NOMO-1 treated with DMSO at 0.1 percent for 48 hours (cell line): ENCODE data around the gene MRPL54.
"Not testable (repeated sequence)": the region's sequence is repeated elsewhere in the genome, so short reads cannot be mapped to it uniquely, and the experiment has no call there.

ENCODE experiments used
- DNase-seq: peaks from one replicate; lab custom pipeline; 2025; ENCODE audit not compliant: unreplicated experiment; lab: John Stamatoyannopoulos, UW

Gene MRPL54

DNA sequence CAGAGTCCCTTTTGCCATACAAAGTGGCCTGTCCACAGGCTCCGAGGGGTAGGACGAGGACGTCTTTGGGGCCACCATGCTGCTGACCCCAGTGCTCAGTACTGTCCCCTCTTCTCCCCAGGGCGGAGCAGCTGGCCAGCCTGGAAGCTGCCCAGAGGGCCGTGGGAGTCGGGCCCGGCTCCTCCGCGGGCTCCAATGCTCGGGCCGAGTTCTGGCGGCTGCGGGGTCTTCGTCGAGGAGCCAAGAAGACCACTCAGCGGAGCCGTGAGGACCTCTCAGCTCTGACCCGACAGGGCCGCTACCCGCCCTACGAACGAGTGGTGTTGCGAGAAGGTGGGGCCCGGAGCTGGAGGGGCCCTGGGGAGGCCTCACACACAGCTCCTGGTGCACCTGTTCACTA, 22.1 kb upstream of the MRPL54 start:
- no peak for DNase-seq

DNA sequence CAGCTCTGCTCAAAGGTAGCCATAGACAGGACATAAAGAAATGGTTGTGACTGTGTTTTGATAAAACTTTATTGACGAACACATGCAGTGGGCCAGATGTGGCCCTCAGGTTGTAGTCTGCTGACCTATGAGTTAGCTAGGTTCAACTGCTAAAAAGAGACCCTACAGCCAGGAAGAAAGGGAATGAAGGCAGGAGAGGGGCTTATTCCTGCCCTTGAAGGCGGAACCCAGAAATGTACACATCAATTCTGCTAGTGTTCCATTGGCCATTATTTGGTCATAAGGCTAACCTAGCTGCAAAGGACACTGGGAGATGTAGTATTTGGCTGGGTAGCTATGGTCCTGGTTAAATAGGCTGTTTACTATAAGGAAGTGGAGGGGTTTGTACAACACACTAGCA, 19.0 kb upstream of the MRPL54 start:
- no peak for DNase-seq

DNA sequence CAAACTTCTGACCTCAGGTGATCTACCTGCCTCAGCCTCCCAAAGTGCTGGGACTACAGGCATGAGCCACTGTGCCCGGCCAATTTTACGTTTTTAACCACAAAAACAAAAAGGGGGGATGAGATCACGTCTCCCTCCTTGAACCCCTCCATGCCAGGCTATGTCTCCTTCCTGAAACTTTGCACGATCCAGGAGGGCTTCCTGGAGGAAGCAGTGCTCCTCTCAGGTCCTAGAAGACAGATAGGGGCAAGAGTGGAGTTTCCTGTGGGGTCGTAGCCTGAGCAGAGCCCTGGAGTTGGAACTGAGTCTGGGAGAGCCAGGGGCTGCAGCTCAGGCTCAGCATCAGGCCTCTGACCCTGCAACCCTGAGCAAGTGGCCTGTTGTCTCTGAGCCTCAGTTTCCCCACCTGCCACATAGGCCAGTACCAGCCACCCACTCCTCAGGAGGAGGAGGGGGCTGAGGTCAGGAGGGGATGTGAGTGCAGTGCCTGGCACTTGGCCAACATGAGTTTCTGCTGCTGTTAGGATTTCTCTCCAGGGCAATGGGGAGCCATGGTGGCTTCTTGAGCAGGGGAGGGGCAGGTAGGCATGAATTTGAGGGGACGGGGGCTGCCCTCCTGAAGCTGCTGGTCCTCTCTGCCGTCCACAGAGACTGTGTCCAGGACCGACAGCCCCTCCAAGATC, 17.0 kb upstream of the MRPL54 start:
- no peak for DNase-seq

DNA sequence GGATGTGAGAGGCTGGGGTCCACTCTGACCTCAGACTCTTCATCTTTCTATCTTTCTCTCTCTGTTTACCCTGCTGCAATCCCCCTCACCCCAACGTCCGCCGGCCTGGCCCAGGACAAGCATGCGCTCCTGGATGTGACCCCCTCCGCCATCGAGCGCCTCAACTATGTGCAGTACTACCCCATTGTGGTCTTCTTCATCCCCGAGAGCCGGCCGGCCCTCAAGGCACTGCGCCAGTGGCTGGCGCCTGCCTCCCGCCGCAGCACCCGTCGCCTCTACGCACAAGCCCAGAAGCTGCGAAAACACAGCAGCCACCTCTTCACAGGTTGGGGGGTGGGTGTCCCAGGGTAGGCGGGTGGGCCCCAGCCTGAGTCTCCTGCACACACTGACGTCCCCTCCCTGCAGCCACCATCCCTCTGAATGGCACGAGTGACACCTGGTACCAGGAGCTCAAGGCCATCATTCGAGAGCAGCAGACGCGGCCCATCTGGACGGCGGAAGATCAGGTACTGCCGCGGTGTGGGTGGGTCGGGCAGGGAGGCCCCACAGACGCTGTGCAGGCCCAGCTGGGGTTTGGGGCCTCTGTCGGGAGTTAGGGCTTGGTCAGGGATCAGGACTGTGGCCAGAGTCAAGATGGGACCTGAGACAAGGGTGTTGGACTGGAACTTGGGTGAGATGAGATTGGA, 16.0 kb upstream of the MRPL54 start:
- no peak for DNase-seq

DNA sequence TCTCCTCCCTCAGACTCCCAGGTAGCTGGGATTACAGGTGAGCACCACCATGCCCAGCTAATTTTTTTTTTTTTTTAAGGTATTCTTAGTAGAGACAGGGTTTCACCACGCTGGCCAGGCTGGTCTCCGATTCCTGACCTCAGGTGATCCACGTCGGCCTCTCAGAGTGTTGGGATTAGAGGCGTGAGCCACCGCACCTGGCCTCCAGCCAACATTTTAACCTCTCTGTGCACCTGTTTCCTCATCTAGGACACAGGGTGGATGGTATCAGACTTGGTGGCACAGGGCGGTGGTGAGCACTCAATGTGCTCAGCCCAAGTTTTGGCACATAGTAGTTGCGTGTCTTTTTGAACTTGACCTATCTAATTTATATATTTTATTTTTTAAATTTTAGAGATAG, 13.5 kb upstream of the MRPL54 start:
- no peak for DNase-seq

DNA sequence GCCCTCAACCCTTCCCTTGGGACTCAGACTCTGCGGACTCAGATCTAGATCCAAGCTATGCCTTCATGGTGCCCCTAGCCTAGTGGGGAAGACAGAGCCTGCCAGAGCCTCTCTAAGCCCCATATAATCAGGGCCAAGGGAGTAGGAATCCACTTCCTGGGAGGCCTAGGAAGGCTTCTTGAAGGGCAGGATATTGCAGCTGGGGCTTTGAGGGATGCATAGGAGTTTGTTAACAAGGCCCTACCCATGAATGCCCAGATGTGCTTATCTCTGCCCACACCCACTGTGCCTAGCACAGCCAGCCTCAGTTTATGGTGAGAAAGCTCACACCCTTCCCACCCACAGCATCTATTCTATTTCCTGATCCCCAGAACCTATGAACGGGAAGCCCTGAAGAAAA, 12.3 kb upstream of the MRPL54 start:
- no peak for DNase-seq

DNA sequence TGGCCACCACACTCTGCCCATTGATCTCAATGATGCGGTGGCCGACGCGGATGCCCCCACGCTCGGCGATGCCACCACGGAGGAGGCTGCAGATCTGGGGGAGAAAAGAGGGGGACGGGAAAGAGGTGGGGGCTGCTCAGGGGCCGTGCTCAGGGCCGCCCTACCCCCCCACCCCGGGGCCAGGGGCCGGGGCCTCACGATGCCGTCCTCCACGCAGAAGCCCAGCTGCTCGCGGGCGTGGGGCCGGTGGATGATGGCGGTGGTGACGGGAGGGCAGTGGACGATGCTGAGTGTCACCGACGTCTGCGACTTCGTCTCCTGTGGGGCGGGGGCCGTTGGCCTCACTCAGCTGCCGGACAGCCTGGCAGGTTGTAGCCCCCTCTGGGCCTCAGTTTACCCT, 11.2 kb upstream of the MRPL54 start:
- no peak for DNase-seq

DNA sequence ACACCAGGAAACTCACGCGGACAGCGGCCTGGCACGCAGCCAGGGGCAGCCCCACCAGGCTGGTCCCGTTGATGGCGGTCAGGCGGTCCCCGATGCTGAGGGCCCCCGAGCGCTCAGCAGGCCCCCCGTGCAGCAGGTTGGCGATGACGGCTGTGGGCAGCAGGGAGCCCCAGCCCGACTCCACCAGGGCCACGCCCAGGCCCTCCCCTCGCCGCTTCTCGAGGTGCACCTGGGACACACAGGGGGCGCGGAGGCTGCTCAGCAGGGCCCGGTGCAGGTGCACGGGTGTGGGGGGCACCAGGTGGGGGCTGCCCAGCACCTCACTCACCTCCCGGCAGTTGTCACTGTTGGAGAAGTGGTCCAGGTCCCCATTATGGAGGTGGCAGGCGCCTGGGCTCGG, 10.0 kb upstream of the MRPL54 start:
- DNase-seq, result no peak

DNA sequence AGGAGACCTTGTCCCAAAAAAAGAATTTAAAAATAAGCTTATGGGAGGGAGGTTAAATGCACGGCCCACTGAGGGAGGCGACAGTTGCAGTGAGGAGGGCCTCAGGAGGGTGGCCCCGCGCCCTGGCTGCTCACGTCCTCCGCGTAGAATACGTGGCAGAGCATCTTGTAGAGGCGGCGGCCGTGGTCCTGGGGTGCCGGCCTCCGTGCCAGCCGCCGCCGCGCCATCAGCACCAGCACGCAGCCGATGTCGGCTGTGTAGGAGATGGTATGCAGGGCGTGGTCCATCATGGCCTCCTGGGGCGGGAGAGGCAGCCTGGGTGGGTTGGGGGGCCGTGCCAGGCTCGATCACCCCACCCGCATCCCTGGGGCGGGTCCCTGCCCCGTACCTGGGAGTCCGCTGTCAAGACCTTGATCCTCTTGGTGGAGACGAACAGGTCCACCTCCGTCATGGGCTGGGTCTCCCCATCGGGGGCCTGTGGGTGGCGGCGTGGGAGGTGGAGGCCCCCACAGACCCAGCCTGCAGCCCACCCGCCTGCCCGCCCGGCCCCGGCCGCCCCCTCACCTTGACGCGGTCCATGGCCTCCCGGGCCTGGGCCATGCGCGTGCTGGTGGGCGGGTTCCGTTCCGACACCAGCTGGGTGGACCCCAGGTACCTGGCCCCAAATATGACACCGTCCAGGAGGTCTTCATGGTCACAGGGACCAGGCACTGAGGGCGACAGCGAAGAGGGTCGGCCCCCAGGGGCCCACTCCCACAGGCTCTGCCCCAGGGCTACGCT, 8.7 kb upstream of the MRPL54 start:
- DNase-seq, result no peak

DNA sequence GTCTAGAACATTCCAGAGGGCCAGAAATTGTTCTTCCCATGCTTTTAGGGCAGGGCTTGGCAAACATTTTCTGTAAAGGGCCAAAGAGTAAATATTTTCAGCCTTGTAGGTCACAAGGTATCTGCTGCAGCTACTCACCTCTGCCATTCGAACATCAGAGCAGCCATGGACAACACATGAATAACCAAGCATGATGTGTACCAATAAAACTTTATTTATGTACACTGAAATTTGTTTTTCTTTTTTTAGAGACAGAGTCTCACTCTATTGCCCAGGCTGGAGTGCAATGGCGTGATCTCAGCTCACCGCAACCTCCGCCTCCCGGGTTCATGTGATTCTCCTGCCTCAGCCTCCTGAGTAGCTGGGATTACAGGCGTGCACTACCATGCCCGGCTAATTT, 4.8 kb upstream of the MRPL54 start:
- not testable (repeated sequence) for DNase-seq

DNA sequence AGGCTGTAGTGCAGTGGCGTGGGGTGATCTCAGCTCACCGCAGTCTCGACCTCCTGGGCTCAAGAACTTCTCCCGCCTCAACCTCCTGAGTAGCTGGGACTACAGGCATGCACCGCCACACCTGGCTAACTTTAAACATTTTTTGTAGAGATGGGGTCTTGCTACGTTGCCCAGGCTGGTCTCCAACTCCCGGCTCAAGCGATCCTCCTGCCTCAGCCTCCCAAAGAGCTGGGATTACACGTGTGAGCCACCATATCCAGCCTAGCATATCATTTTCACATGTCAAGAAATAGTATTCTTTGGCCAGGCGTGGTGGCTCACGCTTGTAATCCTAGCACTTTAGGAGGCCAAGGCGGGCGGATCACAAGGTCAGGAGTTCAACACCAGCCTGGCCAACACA, 4.2 kb upstream of the MRPL54 start:
- DNase-seq, result not testable (repeated sequence)

DNA sequence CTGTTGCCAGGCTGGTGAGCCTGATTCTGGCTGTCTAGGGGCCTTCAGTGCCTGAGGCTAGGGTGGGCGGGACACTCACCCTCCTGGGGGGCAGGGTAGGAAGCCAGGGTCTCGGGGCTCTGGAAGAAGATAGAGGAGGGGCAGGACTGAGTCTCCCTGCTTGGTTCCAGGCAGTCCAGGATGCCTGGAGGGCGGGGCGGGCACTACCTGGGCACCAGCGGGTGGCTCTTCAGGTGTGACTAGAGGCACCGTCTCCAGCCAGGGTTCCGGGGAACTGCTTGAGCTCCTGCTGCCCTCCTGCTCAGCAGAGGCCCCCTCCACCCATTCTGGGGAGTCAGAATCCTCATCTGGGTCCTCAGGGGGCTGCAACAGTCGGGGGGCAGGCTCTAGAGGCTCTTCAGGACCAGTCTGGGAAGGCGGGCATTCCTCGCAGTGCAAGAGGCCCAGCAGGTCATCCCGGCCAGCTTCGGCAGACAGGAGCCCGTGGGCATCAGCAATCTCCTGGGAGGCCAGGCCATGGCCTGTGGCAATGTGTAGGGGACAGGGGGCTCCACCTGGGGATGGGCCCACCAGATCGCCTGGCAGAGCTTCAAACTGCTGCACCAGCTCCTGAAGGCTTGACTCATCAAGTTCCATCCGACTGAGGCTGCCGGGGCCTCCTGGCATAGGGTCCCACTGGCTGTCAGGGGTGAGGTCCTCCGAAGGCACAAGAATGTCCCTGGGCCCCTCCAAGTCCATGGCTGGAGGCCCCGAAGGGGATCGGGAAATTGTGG, 2.8 kb upstream of the MRPL54 start:
- DNase-seq, result no peak

DNA sequence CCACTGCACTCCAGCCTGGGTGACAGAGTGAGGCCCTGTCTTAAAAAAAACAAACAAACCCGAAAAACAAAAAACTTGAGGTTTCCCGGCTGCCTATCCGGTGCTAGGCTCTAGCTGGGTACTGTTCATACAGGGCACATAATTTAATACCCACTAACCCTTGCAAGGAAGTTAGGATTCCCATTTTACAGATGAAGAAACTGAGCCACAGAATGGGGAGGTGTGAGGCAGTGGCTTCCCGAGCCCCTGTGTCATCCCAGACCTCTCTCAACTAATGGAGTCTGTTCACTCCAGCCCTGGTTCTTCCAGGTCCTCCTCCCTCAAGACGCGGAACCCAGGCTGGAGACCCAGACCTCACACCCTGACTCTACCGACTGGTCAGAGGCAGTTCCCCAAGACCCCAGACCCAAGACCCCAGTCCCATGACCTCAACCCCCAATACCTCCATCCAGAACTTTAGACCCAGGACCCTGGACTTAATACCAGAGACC, 1.6 kb upstream of the MRPL54 start:
- DNase-seq, result no peak

DNA sequence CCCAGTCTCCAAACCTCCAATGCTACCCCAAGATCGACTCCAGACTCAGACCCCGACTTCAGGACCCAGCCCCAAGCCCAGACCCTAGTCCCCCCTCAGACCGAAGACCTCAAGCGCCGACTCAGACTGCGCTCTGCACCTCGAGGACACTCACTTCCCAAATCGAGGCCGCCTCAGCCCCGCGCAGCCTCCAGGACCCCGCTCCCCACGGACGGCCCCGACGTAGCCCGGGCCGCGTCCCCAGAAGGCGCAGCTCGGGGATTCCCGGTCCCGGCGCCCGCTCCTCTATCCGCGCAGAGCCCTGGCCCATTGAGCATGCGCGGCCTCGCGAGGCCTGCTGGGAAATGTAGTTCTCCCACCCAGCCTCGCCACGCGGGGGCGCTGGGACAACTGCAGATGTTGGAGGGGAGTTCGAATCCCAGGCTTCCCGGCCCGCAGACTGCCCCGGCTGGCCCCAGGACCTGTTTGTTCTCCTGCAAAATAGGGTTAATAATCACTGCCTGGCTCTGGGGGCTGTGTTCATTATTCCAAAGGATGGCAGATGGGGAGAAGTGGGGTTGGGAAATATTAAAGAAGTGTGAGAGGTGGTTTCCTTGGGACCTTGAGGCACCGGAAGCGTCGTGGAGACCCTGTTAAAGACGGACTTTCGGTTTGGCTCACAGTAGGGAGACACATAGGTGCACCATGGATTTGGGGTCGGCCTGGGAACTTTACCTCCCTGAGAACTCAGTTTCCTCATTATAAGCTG, 926 bp upstream of the MRPL54 start, which contains the start of gene APBA3:
Gene APBA3, minus strand, starts transcription at position 311 of the 748 bp plus-strand sequence. CDS start 1,428 bp downstream, outside the sequence.
- DNase-seq, result peak; percentile 68

DNA sequence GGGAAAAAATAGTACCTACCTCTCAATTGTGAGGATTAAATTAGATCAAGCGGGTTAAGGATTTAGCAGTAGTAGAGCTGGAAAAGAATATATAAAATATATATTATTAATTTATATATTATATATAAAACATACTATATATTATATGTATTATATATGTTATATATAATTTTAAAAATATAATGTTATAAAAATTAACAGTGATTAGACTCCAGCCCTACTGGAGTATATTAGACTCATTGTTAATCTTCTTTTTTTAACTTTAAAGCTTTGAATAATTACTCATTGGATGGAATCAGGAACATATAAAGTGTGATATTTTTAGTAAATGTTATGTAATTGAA, 380 bp upstream of the MRPL54 start:
- no peak for DNase-seq

DNA sequence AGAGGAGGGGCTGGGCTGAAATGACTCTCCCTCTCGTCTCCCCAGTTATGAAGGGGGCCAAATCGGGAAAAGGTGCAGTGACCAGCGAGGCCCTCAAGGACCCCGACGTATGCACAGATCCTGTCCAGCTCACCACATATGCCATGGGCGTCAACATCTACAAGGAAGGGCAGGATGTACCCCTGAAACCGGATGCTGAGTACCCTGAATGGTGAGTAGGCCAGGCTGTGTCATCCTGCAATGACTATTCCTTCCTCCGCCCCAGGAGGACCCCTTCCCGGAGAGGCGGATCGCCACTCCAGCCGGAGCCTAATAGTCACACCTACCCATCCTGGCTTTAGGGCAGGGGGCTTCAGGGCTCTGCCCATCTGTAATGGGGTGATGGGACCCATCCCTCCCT, 2.6 kb downstream of the MRPL54 start:
- DNase-seq, result no peak

DNA sequence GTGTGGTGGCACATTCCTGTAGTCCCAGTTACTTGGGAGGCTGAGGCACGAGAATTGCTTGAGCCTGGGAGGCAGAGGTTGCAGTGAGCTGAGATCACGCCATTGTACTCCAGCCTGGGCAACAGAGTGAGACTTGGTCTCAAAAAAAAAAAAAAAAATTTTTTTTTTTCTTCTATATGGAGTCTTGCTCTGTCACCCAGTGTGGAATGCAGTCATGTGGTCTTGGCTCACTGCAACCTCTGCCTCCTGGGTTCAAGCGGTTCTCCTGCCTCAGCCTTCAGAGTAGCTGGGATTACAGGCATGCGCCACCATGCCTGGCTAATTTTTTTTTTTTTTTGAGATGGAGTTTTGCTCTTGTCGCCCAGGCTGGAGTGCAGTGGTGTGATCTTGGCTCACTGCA, 3.3 kb downstream of the MRPL54 start:
- DNase-seq, result not testable (repeated sequence)

DNA sequence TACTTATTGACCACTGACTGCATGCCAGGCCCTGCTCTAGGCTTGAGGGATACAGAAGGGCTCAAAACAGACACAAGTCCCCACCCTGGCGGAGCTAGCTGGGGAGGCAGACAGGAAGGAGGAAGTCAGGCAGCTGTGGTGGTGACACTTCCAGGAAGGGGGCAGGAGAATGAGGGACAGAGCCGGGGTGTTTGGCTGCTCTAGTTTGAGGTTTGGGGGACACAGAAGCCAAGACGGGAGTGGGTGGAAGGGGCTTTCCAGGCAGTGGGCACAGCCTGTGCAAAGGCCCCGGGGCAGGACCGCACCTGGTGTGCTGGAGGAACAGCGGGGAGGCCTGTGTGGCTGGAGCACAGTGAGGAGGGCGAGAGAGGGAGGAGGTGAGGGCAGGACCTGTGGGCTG, 4.0 kb downstream of the MRPL54 start:
- DNase-seq, result no peak

DNA sequence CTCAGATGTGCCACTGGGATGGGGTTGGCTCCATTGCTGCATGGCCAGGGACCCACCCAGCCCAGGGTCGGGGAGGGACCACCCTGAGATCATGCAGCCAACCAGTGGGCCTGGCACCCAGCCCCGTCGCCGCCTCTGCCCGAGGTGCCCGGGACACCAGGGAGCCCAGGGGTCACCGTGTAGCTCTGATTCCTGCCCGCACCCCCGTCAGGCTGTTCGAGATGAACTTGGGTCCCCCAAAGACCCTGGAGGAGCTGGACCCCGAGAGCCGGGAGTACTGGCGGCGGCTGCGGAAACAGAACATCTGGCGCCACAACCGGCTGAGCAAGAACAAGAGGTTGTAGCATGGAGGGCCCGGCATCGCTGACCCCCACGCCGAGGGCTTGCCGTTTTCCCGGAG, 4.6 kb downstream of the MRPL54 start:
- no peak for DNase-seq

DNA sequence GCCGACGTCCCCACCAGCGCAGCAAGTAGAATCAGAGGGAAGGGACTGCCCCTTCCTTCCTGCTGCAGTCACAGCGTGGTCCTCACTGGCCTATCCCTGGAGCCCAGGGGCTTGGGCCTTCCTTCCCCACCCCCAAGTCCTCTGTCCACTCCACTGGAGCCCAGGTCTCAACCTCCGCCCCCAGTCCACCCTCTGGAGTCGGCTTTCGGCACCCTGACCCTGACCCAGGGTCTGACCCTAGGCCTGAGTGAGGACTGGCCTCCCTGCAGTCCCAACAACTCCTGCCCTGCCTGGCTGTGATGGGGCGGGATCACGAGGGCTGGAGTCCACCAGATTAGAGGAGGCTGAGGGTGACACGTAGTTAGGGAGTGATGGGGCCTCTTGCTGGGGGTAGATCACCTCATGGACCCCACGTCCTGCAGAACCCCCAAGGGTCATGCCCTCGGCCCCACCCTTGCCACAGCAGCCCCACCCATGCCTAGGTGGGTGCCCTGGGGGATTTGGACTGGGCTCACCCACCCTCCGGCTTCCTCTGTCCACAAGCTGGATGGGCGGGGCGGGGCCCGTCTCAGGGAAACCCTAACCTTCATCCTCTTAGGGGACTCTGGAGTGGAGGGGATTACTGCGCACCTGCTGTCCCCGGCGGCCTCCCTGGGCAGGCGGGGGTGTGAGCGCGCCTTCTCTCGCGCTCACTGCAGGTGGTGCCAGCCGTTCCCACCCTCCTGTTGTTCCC, 5.7 kb downstream of the MRPL54 start:
- DNase-seq, result no peak
